Cardiac muscle cell (in vitro differentiated cells and primary cell): Measurements from ENCODE around the gene CDH2. TPM values are rescaled to one million over a fixed set of nuclear protein-coding genes. Genes with fewer than 3 reads are reported as not detected.

Source experiments
- DNase-seq, 2 donors: peaks; one replicate each; pipeline versions ENCODE4 v3.0.0 to v3.0.0-alpha.2; 2010 to 2017; ENCODE audit warnings: low read depth in 1 of 2, low spot score in 1 of 2
- H3K27ac ChIP-seq: fragments of 200-600 bp; sonication (generic); 2 replicates; pipeline ENCODE4 v1.5.1; 2016
- H3K27me3 ChIP-seq: fragments of 200-600 bp; sonication (generic); 2 replicates; pipeline ENCODE4 v1.6.0; 2016; ENCODE audit warnings: control low read depth
- H3K36me3 ChIP-seq: fragments of 200-600 bp; sonication (generic); 2 replicates; pipeline ENCODE4 v1.5.1; 2016; ENCODE audit warnings: control low read depth
- H3K4me1 ChIP-seq: fragments of 200-600 bp; sonication (generic); 2 replicates; pipeline ENCODE4 v1.8.1; 2017; ENCODE audit warnings: low read depth, mild to moderate bottlenecking, mixed run types
- H3K4me3 ChIP-seq: fragments of 200-600 bp; sonication (generic); 2 replicates; pipeline ENCODE4 v1.5.1; 2016; ENCODE audit warnings: mild to moderate bottlenecking
- H3K9me3 ChIP-seq: fragments of 200-600 bp; sonication (generic); 2 replicates; pipeline ENCODE4 v1.5.1; 2017; ENCODE audit warnings: low read depth, mild to moderate bottlenecking, control low read depth
- polyA plus RNA-seq: library from polyadenylated mRNA; unstranded; fragments of >200 nt; fragmentation: Nextera tagmentation; extraction: Ambion mirVana; gene quantifications from 2 replicates; pipeline ENCODE4 v1.2.1, GENCODE V29; 2016
- total RNA-seq: library from RNA; depleted of rRNA; stranded (reverse); fragments of >200 nt; gene quantifications from 2 replicates; pipeline ENCODE4 v1.2.3, GENCODE V29; 2016
- TF ChIP-seq, protein P1 (sequence below): IDR thresholded peaks from 2 replicates; pipeline ENCODE4 v1.5.1; 2012; ENCODE audit warnings: low read depth, mild to moderate bottlenecking, low read length

Gene CDH2
- total and polyA plus RNA-seq, 2 experiments from 2014 or later, result 267 to 324 TPM

GRCh38 chr18:28175930-28176697 lies 816 bp downstream of the CDH2 start:
- peak overlapping the region; percentile 91 for H3K4me3 ChIP-seq
- H3K27ac ChIP-seq, result peak overlapping the region; percentile 88
- H3K4me1 ChIP-seq, result peaks cover 31% of the 10 kb centered on the region
- DNase-seq, result peak; percentile 46 to 62
- H3K27me3 ChIP-seq, result no peaks in the 10 kb centered on the region
- H3K9me3 ChIP-seq, result no peaks in the 10 kb centered on the region
- TF ChIP-seq, protein P1, sequence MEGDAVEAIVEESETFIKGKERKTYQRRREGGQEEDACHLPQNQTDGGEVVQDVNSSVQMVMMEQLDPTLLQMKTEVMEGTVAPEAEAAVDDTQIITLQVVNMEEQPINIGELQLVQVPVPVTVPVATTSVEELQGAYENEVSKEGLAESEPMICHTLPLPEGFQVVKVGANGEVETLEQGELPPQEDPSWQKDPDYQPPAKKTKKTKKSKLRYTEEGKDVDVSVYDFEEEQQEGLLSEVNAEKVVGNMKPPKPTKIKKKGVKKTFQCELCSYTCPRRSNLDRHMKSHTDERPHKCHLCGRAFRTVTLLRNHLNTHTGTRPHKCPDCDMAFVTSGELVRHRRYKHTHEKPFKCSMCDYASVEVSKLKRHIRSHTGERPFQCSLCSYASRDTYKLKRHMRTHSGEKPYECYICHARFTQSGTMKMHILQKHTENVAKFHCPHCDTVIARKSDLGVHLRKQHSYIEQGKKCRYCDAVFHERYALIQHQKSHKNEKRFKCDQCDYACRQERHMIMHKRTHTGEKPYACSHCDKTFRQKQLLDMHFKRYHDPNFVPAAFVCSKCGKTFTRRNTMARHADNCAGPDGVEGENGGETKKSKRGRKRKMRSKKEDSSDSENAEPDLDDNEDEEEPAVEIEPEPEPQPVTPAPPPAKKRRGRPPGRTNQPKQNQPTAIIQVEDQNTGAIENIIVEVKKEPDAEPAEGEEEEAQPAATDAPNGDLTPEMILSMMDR, result no peak
- no peaks in the 10 kb centered on the region for H3K36me3 ChIP-seq

- Histone ChIP-seq H3K4me1 (peaks cover 31% of the 10 kb centered on the region), H3K27me3 (no peaks in the 10 kb centered on the region), H3K9me3 (no peaks in the 10 kb centered on the region), H3K36me3 (no peaks in the 10 kb centered on the region), H3K4me3 (peak overlapping the region; percentile 91), H3K27ac (peak overlapping the region; percentile 88)
- peak; percentile 69 to 91 for DNase-seq
- TF ChIP-seq, protein P1, result no peak
Measured at GRCh38 chr18:28175150-28175929, 1.6 kb downstream of the CDH2 start.

- H3K9me3 ChIP-seq, result no peaks in the 10 kb centered on the region
- TF ChIP-seq, protein P1, result no peak
- no peaks in the 10 kb centered on the region for H3K36me3 ChIP-seq
- H3K27ac ChIP-seq, result peak overlapping the region; percentile 88
- peaks cover 29% of the 10 kb centered on the region for H3K4me1 ChIP-seq
- H3K27me3 ChIP-seq, result no peaks in the 10 kb centered on the region
- DNase-seq, result peak in 1 of 2 donors; percentile 70
- peak overlapping the region; percentile 91 for H3K4me3 ChIP-seq
Measured at GRCh38 chr18:28174181-28174905, 2.6 kb downstream of the CDH2 start.

DNA sequence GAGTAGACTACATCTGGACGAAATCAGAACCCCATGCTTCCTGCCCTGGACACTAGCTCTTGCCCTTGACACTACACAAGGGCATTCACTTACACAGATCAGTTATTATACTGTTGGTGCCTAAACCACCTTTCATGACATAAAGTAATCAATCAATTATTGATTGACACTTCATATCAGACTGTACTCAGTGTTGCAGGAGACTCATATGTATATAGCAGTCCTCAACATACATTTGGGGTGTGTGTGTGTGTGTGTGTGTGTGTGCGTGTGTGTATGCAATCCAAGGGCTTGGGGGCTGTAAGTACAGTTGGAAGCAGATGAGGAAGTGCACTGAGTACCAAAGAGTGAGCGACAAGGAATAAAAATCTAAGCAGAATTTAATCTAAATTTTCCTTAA lies 5.1 kb downstream of the CDH2 start:
- Histone ChIP-seq H3K36me3 (no peaks in the 10 kb centered on the region), H3K27ac (peak overlapping the region; percentile 88), H3K9me3 (no peaks in the 10 kb centered on the region), H3K4me1 (peaks cover 49% of the 10 kb centered on the region), H3K4me3 (peak overlapping the region; percentile 91), H3K27me3 (no peaks in the 10 kb centered on the region)
- peak in 1 of 2 donors; percentile 50 for DNase-seq
- TF ChIP-seq, protein P1, result no peak

DNA sequence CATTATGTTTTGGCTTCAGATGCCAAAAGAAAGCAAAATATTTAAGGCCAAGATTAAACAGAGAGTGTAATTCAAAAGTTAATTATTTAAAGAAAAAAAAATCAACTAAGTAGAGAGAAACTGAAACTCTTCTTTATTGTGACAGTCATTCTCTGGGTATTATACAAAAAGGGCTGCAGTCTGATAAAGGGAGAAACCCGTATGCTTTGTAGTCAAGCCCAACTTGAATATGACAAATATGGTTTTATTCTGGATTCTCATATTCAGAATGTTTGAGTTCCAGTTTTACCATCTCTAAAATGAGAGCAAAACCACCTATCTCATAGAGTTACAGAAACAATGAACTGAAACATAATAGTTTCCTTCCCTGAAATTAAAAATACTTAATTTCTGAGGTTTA lies 8.2 kb downstream of the CDH2 start:
- peaks cover 66% of the 10 kb centered on the region for H3K4me1 ChIP-seq
- no peak for DNase-seq
- H3K36me3 ChIP-seq, result peaks cover 6% of the 10 kb centered on the region
- H3K9me3 ChIP-seq, result no peaks in the 10 kb centered on the region
- H3K27me3 ChIP-seq, result no peaks in the 10 kb centered on the region
- H3K27ac ChIP-seq, result peak overlapping the region; percentile 34
- TF ChIP-seq, protein P1, result no peak
- H3K4me3 ChIP-seq, result peak overlapping the region; percentile 2
